NK-92 (cell line): ENCODE results near the gene CCT3.
"Not testable (repeated sequence)": the region's sequence is repeated elsewhere in the genome, so short reads cannot be mapped to it uniquely, and the experiment has no call there.

Experiments
- DNase-seq: peaks from one replicate; lab custom pipeline; 2025; ENCODE audit not compliant: unreplicated experiment; lab: John Stamatoyannopoulos, UW

The CCT3 gene

DNA sequence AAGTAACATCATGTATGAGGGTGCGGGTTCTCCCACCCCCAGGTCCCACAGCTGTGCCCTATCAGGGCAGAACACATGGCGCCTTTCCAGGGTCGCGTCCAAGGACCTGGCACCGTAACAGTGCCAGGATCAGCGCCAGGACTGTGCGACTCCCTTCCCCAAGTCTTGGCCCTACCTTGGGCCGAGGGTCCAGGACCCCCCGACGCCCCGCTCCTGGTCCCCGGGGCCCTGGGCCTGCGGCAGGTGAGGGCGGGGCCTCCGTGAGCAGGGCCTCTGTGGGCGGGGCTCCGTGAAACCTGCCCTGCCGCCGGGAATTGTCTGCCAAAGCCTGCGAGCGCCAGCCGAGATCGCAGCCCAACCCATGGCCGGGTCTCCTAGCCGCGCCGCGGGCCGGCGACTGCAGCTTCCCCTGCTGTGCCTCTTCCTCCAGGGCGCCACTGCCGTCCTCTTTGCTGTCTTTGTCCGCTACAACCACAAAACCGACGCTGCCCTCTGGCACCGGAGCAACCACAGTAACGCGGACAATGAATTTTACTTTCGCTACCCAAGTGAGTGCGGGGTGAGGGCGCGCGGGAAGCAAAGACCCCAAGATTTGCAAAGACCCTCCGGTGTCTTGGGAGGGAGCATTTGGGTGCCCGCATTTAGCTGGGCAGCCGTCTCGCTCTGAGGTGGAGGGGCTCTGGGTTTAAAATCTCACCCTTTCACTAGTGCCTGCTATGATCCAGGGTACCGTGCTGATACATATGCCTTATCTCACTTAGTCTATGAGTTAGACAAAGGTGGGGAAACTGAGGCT is 31.0 kb upstream of the CCT3 start, which contains the start of gene RHBG:
Gene RHBG (plus strand): TSS at position 323 of the 796 bp plus-strand sequence. CDS start 39 bp downstream, at position 362.
- DNase-seq, result no peak

DNA sequence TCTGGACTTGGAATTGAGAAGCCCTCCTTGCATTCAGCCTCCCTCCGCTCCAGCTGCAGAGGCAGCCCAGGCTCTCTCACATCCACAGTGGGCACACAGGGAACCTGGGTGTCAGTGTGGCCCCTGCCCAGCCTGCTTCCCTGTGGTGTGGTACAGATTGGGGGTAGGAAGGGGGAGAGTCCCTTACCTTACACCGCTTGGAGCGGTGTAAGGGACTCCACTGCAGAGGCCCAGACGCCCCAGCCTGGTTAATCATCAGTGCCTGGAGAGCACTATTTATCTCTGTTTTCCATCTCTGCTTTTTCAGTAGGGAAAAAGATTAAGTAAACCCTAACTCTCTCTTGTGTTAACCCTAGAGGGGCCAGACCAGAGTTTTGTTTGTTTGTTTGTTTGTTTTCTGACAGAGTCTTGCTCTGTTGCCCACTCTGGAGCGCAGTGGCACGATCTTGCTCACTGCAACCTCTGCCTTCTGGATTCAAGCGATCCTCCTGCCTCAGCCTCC is 30.1 kb upstream of the CCT3 start:
- DNase-seq, result no peak

DNA sequence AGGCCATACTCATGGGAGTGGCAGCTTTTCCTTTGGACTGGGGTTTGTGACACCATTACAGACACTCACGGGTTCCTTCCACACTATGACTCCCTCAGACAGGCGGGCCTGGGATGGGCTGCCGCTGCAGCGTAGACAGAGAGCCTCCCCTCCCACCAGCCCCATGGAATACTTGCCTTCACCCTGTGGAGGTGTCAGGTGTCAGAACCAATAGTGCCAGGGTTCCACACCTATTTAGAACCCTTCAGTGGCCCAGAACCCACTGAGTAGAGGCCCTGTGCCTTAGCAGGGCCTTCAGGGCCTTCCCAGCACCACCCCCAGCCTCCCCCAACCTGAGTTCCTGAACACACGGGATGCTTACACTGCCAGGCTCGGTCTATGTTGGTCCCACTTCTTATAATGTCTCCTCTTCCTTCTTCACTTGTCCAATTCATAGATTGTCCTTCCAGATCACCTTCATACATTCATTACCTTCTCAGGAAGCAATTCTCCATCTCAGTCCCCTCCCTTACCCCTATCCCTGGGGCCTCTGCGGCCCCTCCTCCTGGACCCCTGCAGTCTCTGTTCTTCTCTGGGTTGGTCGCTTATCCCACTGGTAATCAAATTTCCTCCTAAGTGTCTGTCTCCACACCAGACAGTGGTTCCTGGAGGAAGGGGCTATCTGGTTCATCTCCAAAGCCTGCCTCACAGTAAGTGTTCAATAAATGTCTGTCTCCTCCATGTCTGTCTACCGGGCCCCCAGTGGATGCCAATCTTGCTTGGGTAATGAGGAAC is 29.5 kb upstream of the CCT3 start:
- no peak for DNase-seq

DNA sequence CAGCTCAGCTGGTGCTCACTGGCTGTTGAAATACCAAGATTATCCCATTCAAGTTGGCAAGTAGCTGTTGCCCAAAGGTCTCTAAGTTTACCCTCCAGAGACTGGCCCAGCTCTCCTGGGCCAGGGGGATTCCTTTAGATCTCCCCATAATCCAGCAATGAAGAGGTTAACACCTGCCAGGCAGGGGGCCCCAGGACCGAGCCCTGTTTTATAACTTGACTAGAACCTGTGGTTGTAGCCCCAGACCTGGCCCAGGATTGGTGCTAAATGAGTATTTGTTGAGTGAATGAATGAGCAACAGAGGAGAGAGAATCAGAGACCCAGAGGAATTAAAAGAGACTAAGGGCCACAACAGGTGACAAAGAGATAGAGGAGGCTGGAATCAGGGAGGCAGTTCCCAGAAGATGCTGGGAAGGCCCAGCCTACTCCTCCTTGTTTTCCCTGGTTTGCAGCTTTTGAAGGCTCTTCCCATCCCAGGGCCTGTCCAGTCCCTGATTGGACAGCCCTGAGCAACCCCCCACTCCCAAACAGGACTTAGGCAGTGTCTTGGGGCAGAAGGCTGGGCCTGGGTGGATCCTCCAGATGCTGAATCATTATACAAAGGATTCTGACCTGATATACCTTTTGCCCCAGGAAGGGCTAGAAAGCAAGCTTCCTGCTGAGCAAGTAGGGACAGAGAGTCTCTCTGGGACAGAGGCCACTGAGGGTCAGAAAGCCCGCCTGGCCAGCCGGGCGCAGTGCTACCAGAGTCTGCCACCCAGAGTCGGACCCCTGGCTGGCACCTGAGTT is 28.5 kb upstream of the CCT3 start:
- no peak for DNase-seq

DNA sequence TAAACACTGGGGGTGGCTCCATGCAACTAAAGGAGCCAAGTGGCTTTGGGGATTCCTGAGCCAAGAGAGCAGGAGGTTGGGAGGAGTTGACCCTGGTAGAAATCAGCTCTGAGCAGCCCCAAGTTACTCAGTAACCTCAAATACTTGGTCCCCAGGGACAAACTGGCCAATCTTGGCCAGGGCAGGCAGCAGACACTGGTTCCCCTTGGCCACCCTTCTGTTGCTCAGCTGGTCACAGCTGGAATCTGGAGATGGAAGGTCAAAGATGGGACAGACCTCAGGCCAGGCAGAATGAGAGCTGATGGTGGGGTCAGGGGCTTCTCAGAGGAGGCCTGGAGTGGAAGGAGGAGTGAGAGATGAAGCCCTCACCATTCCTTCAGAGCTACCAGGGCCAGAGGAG is 27.7 kb upstream of the CCT3 start:
- no peak for DNase-seq

DNA sequence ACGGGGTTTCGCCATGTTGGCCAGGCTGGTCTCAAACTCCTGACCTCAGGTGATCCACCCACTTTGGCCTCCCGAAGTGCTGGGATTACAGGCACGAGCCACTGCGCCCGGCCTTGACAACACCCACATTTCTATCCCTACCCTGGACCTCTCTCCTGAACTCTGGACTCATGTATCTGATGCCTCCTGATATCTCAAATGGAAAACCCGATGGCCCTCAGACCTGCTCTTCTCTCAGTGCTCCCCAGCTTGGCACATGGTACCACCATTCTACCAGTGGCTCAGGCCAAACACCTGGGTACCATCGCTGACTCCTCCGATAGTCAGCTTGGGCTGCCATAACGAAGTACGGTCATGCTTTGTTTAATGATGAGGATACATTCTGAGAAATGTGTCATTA is 22.4 kb upstream of the CCT3 start:
- no peak for DNase-seq

DNA sequence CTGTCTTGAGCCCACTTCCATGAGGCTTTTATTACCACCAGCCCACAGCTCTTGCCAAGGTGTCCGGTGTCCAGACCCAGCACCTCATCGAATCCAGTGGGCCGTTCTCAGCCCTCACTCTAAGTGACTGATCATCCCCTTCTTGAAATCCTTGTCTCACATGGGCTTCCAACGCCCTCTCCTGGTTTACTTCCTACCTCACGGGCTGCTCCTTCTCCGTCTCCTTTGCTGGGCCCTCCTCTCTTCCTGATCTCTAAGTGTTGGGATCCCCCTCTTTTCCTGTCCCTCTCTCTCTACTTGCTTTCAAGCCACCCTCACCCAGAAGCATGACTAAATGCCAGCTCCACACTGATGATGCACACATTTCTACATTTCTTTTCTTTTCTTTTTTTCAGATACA is 21.9 kb upstream of the CCT3 start:
- no peak for DNase-seq

DNA sequence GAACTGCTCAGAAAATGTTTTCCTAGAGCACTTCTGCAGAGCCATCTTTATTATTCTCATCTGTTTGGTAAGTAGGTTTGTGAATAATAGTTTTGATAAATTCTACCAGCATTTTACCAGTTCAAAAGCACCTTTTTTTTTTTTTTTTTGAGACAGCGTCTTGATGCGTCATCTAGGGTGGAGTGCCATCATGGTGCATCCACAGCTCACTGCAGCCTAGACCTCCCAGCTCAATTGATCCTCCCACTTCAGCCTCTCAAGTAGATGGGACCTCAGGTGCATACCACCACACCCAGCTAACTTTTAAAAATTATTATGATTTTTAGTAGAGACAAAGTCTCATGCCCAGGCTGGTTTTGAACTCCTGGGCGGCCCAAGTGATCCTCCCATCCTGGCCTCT is 21.2 kb upstream of the CCT3 start:
- no peak for DNase-seq

DNA sequence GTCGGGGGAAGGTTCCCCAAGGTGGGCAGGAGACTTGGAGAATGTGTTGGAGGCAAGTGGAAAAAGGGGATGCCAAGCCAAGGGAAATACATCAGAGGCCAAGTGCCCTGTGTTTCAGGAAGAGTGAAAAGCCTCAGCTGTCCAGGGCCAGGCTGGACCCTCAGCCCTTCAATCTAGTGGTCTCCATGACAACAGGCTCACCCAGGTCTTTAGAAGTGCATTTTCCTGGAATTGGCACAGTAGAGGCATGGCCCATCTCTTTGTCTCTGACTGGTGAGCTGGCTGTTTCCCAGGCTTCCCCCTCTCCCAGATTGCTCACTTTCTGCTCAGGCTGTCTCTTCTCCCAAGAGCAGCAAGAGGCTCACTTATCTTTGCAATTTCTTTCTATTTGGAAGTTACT is 20.5 kb upstream of the CCT3 start:
- DNase-seq, result no peak

DNA sequence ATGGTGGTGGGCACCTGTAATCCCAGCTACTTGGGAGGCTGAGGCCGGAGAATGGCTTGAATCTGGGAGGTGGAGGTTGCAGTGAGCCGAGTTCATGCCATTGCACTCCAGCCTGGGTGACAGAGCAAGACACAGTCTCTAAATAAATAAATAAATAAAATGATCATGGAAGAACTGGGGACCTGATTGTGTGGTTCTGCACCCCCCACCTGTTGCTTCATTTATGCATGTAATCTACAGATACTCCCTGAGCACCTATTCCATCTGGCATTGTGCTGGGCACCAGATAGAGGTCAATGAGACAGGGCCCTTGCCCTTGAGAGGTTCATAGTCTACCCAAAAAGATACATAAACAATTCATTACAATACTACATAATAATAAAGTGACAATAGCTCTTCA is 19.9 kb upstream of the CCT3 start:
- DNase-seq, result no peak

DNA sequence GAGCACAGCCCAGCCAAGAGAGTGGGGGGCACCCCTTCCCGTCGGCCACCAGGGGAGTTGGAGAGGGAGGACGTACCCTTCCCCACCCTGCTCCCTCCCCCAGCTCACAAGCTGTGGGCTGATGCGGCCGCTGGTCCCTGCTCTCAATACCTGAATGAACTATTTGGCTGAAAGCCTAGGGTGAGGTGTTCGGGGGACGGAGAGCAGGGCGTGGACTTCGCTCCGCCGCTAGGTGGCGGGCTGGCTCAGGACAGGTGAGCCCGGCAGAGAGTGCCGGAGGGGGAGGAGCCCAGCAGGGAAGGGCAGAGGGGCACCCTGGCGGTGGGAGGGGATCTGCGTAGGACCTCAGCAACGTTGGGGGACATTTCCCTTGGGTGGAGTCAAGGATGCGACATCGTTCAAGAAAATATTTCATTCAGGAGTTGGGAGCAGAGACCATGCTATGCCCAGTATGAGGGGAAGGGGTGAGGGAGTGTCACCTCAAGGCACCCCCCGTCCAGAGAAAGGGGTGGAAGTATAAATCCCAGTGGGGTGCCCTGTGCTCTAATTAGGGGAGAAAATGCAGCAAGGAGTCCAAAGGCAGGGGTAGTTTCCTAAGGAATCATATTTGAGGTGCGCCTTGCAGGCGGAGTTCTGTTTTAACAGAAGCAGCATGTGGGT is 18.9 kb upstream of the CCT3 start:
- DNase-seq, result no peak

DNA sequence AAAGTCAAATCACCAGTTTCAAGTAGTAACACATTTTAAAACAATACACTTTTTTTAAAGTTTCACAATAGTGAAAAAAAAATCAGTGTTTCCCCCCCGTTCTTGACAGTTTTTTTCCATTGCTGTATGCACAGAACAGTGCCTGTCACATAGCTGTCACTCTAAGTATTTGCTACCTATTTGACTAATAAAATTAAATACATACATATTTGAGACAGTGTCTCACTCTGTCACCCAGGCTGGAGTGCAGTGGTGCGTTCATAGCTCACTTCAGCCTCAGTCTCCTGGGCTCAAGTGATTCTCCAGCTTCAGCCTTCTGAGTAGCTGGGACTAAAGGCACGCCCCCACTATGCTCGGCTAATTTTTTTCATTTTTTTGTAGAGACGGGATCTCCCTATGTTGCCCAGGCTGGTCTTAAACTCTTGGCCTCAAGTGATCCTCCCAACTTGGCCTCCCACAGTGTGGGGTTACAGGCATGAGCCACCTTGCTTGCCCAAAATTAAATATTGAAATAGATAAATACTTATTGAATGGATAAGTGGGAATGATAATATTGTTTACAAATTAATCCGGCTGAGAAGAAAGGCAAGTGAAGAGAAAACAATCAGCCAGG is 18.3 kb upstream of the CCT3 start:
- no peak for DNase-seq

DNA sequence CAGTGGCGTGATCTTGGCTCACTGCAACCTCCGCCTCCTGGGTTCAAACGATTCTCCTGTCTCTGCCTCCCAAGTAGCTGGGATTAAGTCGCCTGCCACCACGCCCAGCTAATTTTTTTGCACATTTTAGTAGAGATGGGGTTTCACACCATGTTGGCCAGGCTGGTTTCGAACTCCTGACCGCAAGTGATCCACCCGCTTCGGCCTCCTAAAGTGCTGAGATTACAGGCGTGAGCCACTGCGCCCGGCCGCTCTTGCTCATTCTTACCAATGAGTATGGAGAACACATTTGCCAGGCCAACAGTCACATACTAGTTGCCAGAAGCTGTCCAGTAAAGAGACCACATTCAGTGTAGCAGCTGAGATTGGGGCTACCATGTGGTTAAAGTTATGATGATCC is 14.4 kb upstream of the CCT3 start:
- DNase-seq, result not testable (repeated sequence)

GRCh38 chr1:156347331-156347730 is 9.2 kb upstream of the CCT3 start:
- DNase-seq, result no peak

- DNase-seq, result no peak
Observed at GRCh38 chr1:156346636-156347035, 8.5 kb upstream of the CCT3 start.

- DNase-seq, result not testable (repeated sequence)
Observed at GRCh38 chr1:156346035-156346434, 7.9 kb upstream of the CCT3 start.

DNA sequence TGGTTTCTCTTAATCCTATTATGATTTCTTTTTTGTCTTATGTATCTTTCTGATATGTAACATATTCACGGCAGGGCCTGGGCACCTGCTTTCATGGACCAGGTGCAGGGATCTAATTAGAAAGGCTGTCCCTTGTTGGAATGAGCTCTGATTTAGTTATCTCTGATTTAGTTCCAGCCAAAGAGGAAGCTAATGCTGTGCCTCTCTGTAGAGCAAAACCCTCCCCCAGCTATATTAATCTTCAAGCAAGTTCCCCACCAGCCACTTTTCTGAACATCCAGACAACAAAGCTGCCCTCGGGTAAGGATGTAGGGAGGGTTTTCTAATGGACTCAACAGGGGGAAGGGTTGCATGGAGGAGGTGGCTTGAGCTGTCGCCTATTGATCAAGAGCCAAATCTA is 6.3 kb upstream of the CCT3 start:
- no peak for DNase-seq

- DNase-seq, result no peak
Observed at GRCh38 chr1:156342166-156342955, 4.3 kb upstream of the CCT3 start.

- no peak for DNase-seq
Observed at GRCh38 chr1:156337888-156338179, 258 bp downstream of the CCT3 start.
